Dedifferentiated amniotic fluid mesenchymal stem cell (primary cell): ENCODE measurements around the gene MPP7.

Source experiments
- DNase-seq: peaks from one replicate; pipeline ENCODE4 v3.0.0-alpha.2; 2016; ENCODE audit errors: extremely low spot score

The MPP7 gene

GRCh38 chr10:28269842-28270456 is 32.9 kb downstream of the MPP7 start:
- DNase-seq: no peak

- no peak for DNase-seq
Observed at GRCh38 chr10:28266449-28267224, 36.2 kb downstream of the MPP7 start.

- no peak for DNase-seq
Observed at GRCh38 chr10:28263136-28263857, 39.6 kb downstream of the MPP7 start.

- no peak for DNase-seq
Observed at GRCh38 chr10:28256776-28257175, 46.1 kb downstream of the MPP7 start.

- DNase-seq: no peak
Observed at GRCh38 chr10:28254290-28254985, 48.4 kb downstream of the MPP7 start.

- DNase-seq: no peak
Observed at GRCh38 chr10:28253169-28253785, 49.6 kb downstream of the MPP7 start.
